ENCODE data around the gene IFNL1. TPM values are rescaled to one million over a fixed set of nuclear protein-coding genes. Genes with fewer than 3 reads are reported as not detected.

The IFNL1 gene
- total and polyA plus RNA-seq, 5 donors from 2014 or later = not detected

Other genes with a start within 250 kb of the IFNL1 start
- gene ACP7, start 212.0 kb upstream of the IFNL1 start, total RNA-seq = not detected
- not detected for gene ACP7, start 212.0 kb upstream of the IFNL1 start, polyA plus RNA-seq
- gene PAK4, start 170.6 kb upstream of the IFNL1 start, total RNA-seq = 10.9 TPM
- 1 to 10 TPM in 3 of 4 donors, under 1 TPM in 1; 0.87 to 2.0 (median 1.5) TPM for gene PAK4, start 170.6 kb upstream of the IFNL1 start, polyA plus RNA-seq
- gene NCCRP1, start 99.4 kb upstream of the IFNL1 start, total RNA-seq = not detected
- not detected for gene NCCRP1, start 99.4 kb upstream of the IFNL1 start, polyA plus RNA-seq
- not detected for gene SYCN, start 92.1 kb upstream of the IFNL1 start, total RNA-seq
- not detected for gene SYCN, start 92.1 kb upstream of the IFNL1 start, polyA plus RNA-seq
- not detected for gene IFNL3, start 51.4 kb upstream of the IFNL1 start, total RNA-seq
- gene IFNL3, start 51.4 kb upstream of the IFNL1 start, polyA plus RNA-seq = not detected
- not detected for gene IFNL4, start 47.6 kb upstream of the IFNL1 start, total RNA-seq
- not detected for gene IFNL4, start 47.6 kb upstream of the IFNL1 start, polyA plus RNA-seq
- gene IFNL2, start 28.0 kb upstream of the IFNL1 start, total RNA-seq = not detected
- not detected for gene IFNL2, start 28.0 kb upstream of the IFNL1 start, polyA plus RNA-seq
- gene LRFN1, start 24.5 kb downstream of the IFNL1 start, total RNA-seq = 4.9 TPM
- 1 to 10 TPM; 2.1 to 4.9 (median 3.1) TPM for gene LRFN1, start 24.5 kb downstream of the IFNL1 start, polyA plus RNA-seq
- gene GMFG, start 39.6 kb downstream of the IFNL1 start, total RNA-seq = 512 TPM
- gene GMFG, start 39.6 kb downstream of the IFNL1 start, polyA plus RNA-seq = 1,000 to 10,000 TPM; 1,343 to 1,906 (median 1,706) TPM
- 78.9 TPM for gene SAMD4B, start 46.0 kb downstream of the IFNL1 start, total RNA-seq
- 1 to 10 TPM; 5.7 to 9.9 (median 6.5) TPM for gene SAMD4B, start 46.0 kb downstream of the IFNL1 start, polyA plus RNA-seq
- 138 TPM for gene PAF1, start 94.7 kb downstream of the IFNL1 start, total RNA-seq
- gene PAF1, start 94.7 kb downstream of the IFNL1 start, polyA plus RNA-seq = 10 to 100 TPM; 35.0 to 46.7 (median 39.0) TPM
- 65.6 TPM for gene MED29, start 95.0 kb downstream of the IFNL1 start, total RNA-seq
- 10 to 100 TPM; 53.6 to 61.4 (median 57.9) TPM for gene MED29, start 95.0 kb downstream of the IFNL1 start, polyA plus RNA-seq
- 1,400 TPM for gene ZFP36, start 110.4 kb downstream of the IFNL1 start, total RNA-seq
- 100 to 1,000 TPM in 3 of 4 donors, 10 to 100 TPM in 1; 89.8 to 134 (median 109) TPM for gene ZFP36, start 110.4 kb downstream of the IFNL1 start, polyA plus RNA-seq
- gene PLEKHG2, start 116.3 kb downstream of the IFNL1 start, total RNA-seq = 209 TPM
- 1 to 10 TPM; 1.3 to 3.9 (median 3.1) TPM for gene PLEKHG2, start 116.3 kb downstream of the IFNL1 start, polyA plus RNA-seq
- gene RPS16, start 139.5 kb downstream of the IFNL1 start, total RNA-seq = 2,708 TPM
- gene RPS16, start 139.5 kb downstream of the IFNL1 start, polyA plus RNA-seq = 1,000 to 10,000 TPM; 1,440 to 2,367 (median 1,925) TPM
- 322 TPM for gene SUPT5H, start 149.2 kb downstream of the IFNL1 start, total RNA-seq
- 10 to 100 TPM; 75.1 to 83.9 (median 82.8) TPM for gene SUPT5H, start 149.2 kb downstream of the IFNL1 start, polyA plus RNA-seq
- 45.3 TPM for gene TIMM50, start 184.4 kb downstream of the IFNL1 start, total RNA-seq
- gene TIMM50, start 184.4 kb downstream of the IFNL1 start, polyA plus RNA-seq = 10 to 100 TPM; 35.4 to 47.4 (median 40.2) TPM
- 0.17 TPM for gene DLL3, start 202.5 kb downstream of the IFNL1 start, total RNA-seq
- gene DLL3, start 202.5 kb downstream of the IFNL1 start, polyA plus RNA-seq = under 1 TPM in 1 of 4 donors, not detected in 3; 0.13 TPM
- not detected for gene SELENOV, start 218.7 kb downstream of the IFNL1 start, total RNA-seq
- gene SELENOV, start 218.7 kb downstream of the IFNL1 start, polyA plus RNA-seq = not detected
- gene EID2B, start 236.4 kb downstream of the IFNL1 start, total RNA-seq = 4.8 TPM
- gene EID2B, start 236.4 kb downstream of the IFNL1 start, polyA plus RNA-seq = 10 to 100 TPM in 3 of 4 donors, 1 to 10 TPM in 1; 7.3 to 11.3 (median 10.3) TPM
- gene EID2, start 243.8 kb downstream of the IFNL1 start, total RNA-seq = 13.1 TPM
- 10 to 100 TPM; 20.2 to 32.7 (median 23.8) TPM for gene EID2, start 243.8 kb downstream of the IFNL1 start, polyA plus RNA-seq